ENCODE results near the gene OR1F1. TPM values are rescaled to one million over a fixed set of nuclear protein-coding genes. Genes with fewer than 3 reads are reported as not detected.

Gene OR1F1
- total and polyA plus RNA-seq, 12 donors = not detected

GRCh38 chr16:3234857-3235561 is 47.0 kb downstream of the OR1F1 start, which contains the start of gene ZNF200:
ZNF200 (minus strand) TSS chr16:3235158; CDS start chr16:3233755, 1,403 bp downstream.
- no peak for TF ChIP-seq CTCF (IDR thresholded peaks at IDR 0.05)
- Histone ChIP-seq H3K27ac (peak within 1 kb of the TSS; percentile 85 to 99 (median 96)), H3K27me3 (no peaks in the 10 kb centered on the region), H3K36me3 (peaks cover 0 to 37% (median 31%) of the 10 kb centered on the region in 9 donors), H3K9me3 (peaks cover 0 to 40% (median 9%) of the 10 kb centered on the region in 11 donors), H3K4me1 (peaks cover 4 to 19% (median 14%) of the 10 kb centered on the region in 9 donors), H3K4me3 (peak within 1 kb of the TSS; percentile 68 to 95 (median 84))
- ATAC-seq = peak; percentile 99 to 100 (median 99)
- WGBS, 2 donors = 0% methylated on average over 48 to 59 of the region's 59 CpGs
- intact Hi-C loops (cut with DNase I) = loop anchor here in 3 of 10 donors (2.0 to 10.0 kb wide), 4 partner anchors 28 to 170 kb away; partner anchors contain the start of genes ZNF174 (in 1 of the 3), ZNF263 (in 1 of the 3) and ZSCAN32 (in 1 of the 3)
- peak; percentile 96 to 97 for DNase-seq

- no peak overlapping the region for H3K27ac ChIP-seq
- H3K36me3 ChIP-seq = peaks cover 0 to 26% (median 21%) of the 10 kb centered on the region in 9 donors
- no peak for TF ChIP-seq CTCF (IDR thresholded peaks at IDR 0.05)
- ATAC-seq (no peak), DNase-seq (peak; percentile 23 to 47)
- peaks cover 0 to 3% (median 0%) of the 10 kb centered on the region in 7 donors for H3K27me3 ChIP-seq
- H3K4me1 ChIP-seq = peaks cover 4 to 19% (median 14%) of the 10 kb centered on the region in 9 donors
- WGBS, 2 donors = 83 to 84% methylated on average over 26 to 29 of the region's 29 CpGs
- peaks cover 0 to 30% (median 5%) of the 10 kb centered on the region in 11 donors for H3K9me3 ChIP-seq
- no peak overlapping the region for H3K4me3 ChIP-seq
- intact Hi-C loops (cut with DNase I) = loop anchor here in 3 of 10 donors (1.0 to 10.0 kb wide), 5 partner anchors 27 to 169 kb away; partner anchors contain the start of genes ZNF174 (in 1 of the 3), ZNF263 (in 1 of the 3) and ZSCAN32 (in 1 of the 3)
Observed at GRCh38 chr16:3235856-3236669, 48.1 kb downstream of the OR1F1 start.

- intact Hi-C loops (cut with DNase I) = no loop called here
- Histone ChIP-seq H3K36me3 (peaks cover 0 to 27% (median 0%) of the 10 kb centered on the region in 9 donors), H3K9me3 (peaks cover 0 to 3% (median 0%) of the 10 kb centered on the region in 11 donors), H3K4me3 (no peak overlapping the region), H3K27me3 (peaks cover 0 to 22% (median 0%) of the 10 kb centered on the region in 7 donors), H3K4me1 (no peaks in the 10 kb centered on the region), H3K27ac (no peak overlapping the region)
- TF ChIP-seq CTCF (IDR thresholded peaks at IDR 0.05) = no peak
- 69 to 72% methylated on average over 5 of the region's 5 CpGs for WGBS, 2 donors
- ATAC-seq (no peak), DNase-seq (no peak)
Observed at GRCh38 chr16:3241761-3242160, 53.8 kb downstream of the OR1F1 start.

- no peak for ATAC-seq
- H3K27ac ChIP-seq = peak overlapping the region in 1 of 10 donors; percentile 31
- H3K4me1 ChIP-seq = no peaks in the 10 kb centered on the region
- peaks cover 0 to 22% (median 0%) of the 10 kb centered on the region in 7 donors for H3K27me3 ChIP-seq
- no peaks in the 10 kb centered on the region for H3K9me3 ChIP-seq
- WGBS, 2 donors = 86% methylated on average over 11 of the region's 11 CpGs
- intact Hi-C loops (cut with DNase I) = no loop called here
- TF ChIP-seq CTCF (IDR thresholded peaks at IDR 0.05) = no peak
- H3K4me3 ChIP-seq = no peak overlapping the region
- peaks cover 0 to 35% (median 0%) of the 10 kb centered on the region in 9 donors for H3K36me3 ChIP-seq
- DNase-seq = no peak
Observed at GRCh38 chr16:3242709-3243108, 54.7 kb downstream of the OR1F1 start.

All from heart right ventricle (tissue), 16 donors.